PC-3 (cell line): ENCODE data around the gene CHD9.

Experiments
- CTCF ChIP-seq: fragments of 300-600 bp; sonication (generic); conservative IDR thresholded peaks from 2 replicates; pipeline ENCODE4 v1.5.1; 2017; ENCODE audit warnings: antibody characterized with exemption, low read depth, mild to moderate bottlenecking, low read length
- EZH2 ChIP-seq: fragments of 300-600 bp; sonication (generic); IDR thresholded peaks from one replicate; pipeline ENCODE4 v1.6.1; 2017; ENCODE audit warnings: antibody characterized with exemption, mild to moderate bottlenecking, low read length; ENCODE audit not compliant: unreplicated experiment
- EZH2phosphoT487 ChIP-seq: fragments of 300-600 bp; sonication (generic); IDR thresholded peaks from 2 replicates; pipeline ENCODE4 v1.6.1; 2018; ENCODE audit warnings: mild to moderate bottlenecking, antibody characterized with exemption, low read length, borderline replicate concordance

- TF ChIP-seq CTCF (no peak), EZH2 (no peak), EZH2phosphoT487 (no peak)
Measured at GRCh38 chr16:53372992-53373871, 318.4 kb downstream of the CHD9 start.
